GM12878 (cell line): ENCODE data around the gene CUL9. TPM values are rescaled to one million over a fixed set of nuclear protein-coding genes. Genes with fewer than 3 reads are reported as not detected.

Experiments used
- BACH1 ChIP-seq: fragments of 450-650 bp; IDR thresholded peaks from 2 replicates; pipeline ENCODE4 v1.6.1; 2017; ENCODE audit warnings: mild to moderate bottlenecking, borderline replicate concordance
- BCL11A ChIP-seq: IDR thresholded peaks from 2 replicates; pipeline ENCODE4 v1.6.1; 2011; ENCODE audit warnings: low read depth, low read length
- EGR1 ChIP-seq, 2 experiments: IDR thresholded peaks; 1 replicate in 1 of 2; 2 replicates in 1 of 2; pipeline ENCODE4 v1.6.1; 2011 to 2012; ENCODE audit warnings: low read depth in 2 of 2, low read length in 2 of 2, borderline replicate concordance in 1 of 2, mild to moderate bottlenecking in 1 of 2, moderate library complexity in 1 of 2
- FOXM1 ChIP-seq: IDR thresholded peaks from 2 replicates; pipeline ENCODE4 v1.6.1; 2012; ENCODE audit warnings: low read depth, mild to moderate bottlenecking, inconsistent platforms, low read length, moderate library complexity
- IKZF1 ChIP-seq: fragments of 450-650 bp; conservative IDR thresholded peaks from 2 replicates; pipeline ENCODE4 v1.6.1; 2017; ENCODE audit warnings: antibody characterized with exemption, mild to moderate bottlenecking
- NBN ChIP-seq: fragments of 450-650 bp; IDR thresholded peaks from 2 replicates; pipeline ENCODE4 v1.6.1; 2016
- NRF1 ChIP-seq: conservative IDR thresholded peaks from 2 replicates; pipeline ENCODE4 v1.6.1; 2011; ENCODE audit warnings: mild to moderate bottlenecking, low read depth, low read length, improper control_type of control experiment
- RB1 ChIP-seq: fragments of 450-650 bp; formaldehyde crosslinking; IDR thresholded peaks from 2 replicates; pipeline ENCODE4 v1.6.1; 2017; ENCODE audit warnings: mild to moderate bottlenecking, borderline replicate concordance
- RUNX3 ChIP-seq: IDR thresholded peaks from 2 replicates; pipeline ENCODE4 v1.6.1; 2012; ENCODE audit warnings: low read length, inconsistent platforms
- SPI1 ChIP-seq: IDR thresholded peaks from 2 replicates; pipeline ENCODE4 v1.6.1; 2011; ENCODE audit warnings: low read depth, mild to moderate bottlenecking, low read length, moderate library complexity, borderline replicate concordance; ENCODE audit not compliant: insufficient read depth
- WRNIP1 ChIP-seq: IDR thresholded peaks from 2 replicates; pipeline ENCODE4 v1.6.1; 2011; ENCODE audit warnings: low read depth, low read length, improper control_type of control experiment, borderline replicate concordance
- YY1 ChIP-seq: IDR thresholded peaks from 2 replicates; pipeline ENCODE4 v1.6.1; 2011; ENCODE audit warnings: low read depth, mild to moderate bottlenecking, low read length
- ZNF207 ChIP-seq: fragments of 450-650 bp; IDR thresholded peaks from 2 replicates; pipeline ENCODE4 v1.6.1; 2014; ENCODE audit warnings: antibody characterized with exemption, mild to moderate bottlenecking, borderline replicate concordance
- polyA plus RNA-seq, 11 experiments: library from polyadenylated mRNA; depleted of rRNA in 4 of 11; unstranded in 6 of 11; stranded (reverse) in 5 of 11; fragments of >200 nt; fragmentation: Nextera tagmentation in 4 of 11; fragmentation: Illumina TruSeq in 1 of 11; extraction: Ambion mirVana in 4 of 11; extraction: Trizol in 1 of 11; gene quantifications; 1 replicate in 1 of 11; 2 replicates in 10 of 11; pipeline versions ENCODE4 v1.2.1 to v1.2.3, GENCODE V29; 2011 to 2016; ENCODE audit warnings: inconsistent platforms in 2 of 11, missing spikeins in 2 of 11, low read depth in 1 of 11
- total RNA-seq, 4 experiments: library from RNA; depleted of rRNA in 3 of 4; stranded (reverse); fragments of >200 nt in 3 of 4; fragmentation: Illumina TruSeq in 1 of 4; extraction: Trizol in 1 of 4; gene quantifications; 2 replicates each; pipeline versions ENCODE4 v1.2.1 to v1.2.3, GENCODE V29; 2013 to 2021
- TF ChIP-seq, protein P1 (sequence below): fragments of 450-650 bp; formaldehyde crosslinking; IDR thresholded peaks from 2 replicates; pipeline ENCODE4 v1.5.0; 2022; ENCODE audit warnings: mild to moderate bottlenecking, missing genetic modification characterization
- TF ChIP-seq, protein P2 (sequence below): fragments of 150-350 bp; IDR thresholded peaks from 2 replicates; pipeline ENCODE4 v1.6.1; 2014; ENCODE audit warnings: mild to moderate bottlenecking, low read depth, low read length
- TF ChIP-seq, protein P3 (sequence below): fragments of 450-650 bp; IDR thresholded peaks from 2 replicates; pipeline ENCODE4 v1.6.1; 2018; ENCODE audit warnings: mild to moderate bottlenecking, low read depth, moderate library complexity; ENCODE audit not compliant: partially characterized antibody
- TF ChIP-seq, protein P4 (sequence below): fragments of 450-650 bp; formaldehyde crosslinking; IDR thresholded peaks from 2 replicates; pipeline ENCODE4 v1.4.0; 2020; ENCODE audit warnings: mild to moderate bottlenecking, moderate library complexity

CUL9 gene
- total and polyA plus RNA-seq, 10 of the 15 experiments (the other 5 are each of a cell fraction or from before 2014, with no cell fraction given), result 1.2 to 48.3 (median 17.2) TPM

DNA sequence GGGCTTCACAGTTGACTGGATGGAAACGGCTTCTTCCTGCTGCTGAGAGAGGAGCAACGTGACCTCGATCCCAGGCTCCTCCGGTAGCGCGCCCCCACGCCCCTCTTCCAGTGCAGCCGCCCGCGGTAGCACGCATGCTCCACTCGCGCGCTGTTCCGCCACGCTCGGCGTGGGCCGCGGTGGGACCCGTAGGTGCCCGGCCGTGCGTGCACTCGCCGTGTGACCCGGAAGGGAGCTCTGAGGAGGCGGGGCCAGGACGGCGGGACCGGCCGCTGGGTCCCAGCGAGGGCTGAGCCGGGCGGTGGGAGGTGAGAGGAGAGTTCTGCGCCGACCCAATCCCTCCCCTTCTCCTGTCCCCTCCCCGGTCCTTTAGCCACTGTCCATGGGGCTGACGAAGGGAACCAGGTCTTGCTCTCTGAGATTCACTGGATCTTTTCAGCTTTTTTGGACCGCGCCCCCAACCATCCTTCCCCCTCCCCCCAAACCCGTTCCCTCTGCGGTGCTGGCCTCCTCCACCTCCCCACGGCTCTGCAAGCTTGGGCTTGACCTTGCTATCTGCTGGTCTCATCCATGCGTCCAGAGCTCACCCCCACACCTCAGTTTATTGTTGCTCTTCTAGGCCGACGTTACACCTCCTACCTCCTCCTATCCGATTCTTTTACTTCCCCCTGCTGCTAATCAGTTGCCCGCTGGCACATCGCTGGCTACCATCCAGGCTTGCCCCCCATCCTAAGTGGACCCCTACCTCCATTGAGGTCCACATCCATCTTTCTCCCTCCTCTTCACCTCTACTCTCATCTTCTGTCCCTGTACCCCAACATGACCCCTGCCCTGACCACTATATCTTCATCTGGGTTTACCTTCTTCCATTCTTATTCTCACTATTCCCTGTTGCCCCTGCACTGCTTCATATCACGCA lies at the start of gene CUL9 (continued):
- TF ChIP-seq WRNIP1 (no peak), FOXM1 (no peak), NBN (peak; percentile 48; the same call in 1 of the 2 replicates), IKZF1 (peak; percentile 89), BCL11A (no peak), EGR1 (IDR thresholded peaks at IDR 0.05; ENCODE audit: borderline replicate concordance in 1 of 2, low read depth in 2 of 2, low read length in 2 of 2) (peak; percentile 41 to 58; a peak in 1 of 3 replicates), SPI1 (no peak), RB1 (peak; percentile 87; the same call in 1 of the 2 replicates), ZNF207 (peak; percentile 76), BACH1 (peak; percentile 95), NRF1 (peak; percentile 29; the same call in 1 of the 2 replicates), YY1 (peak; percentile 74; the same call in 1 of the 2 replicates), RUNX3 (peak; percentile 3; the same call in 1 of the 2 replicates)
- TF ChIP-seq, protein P1, sequence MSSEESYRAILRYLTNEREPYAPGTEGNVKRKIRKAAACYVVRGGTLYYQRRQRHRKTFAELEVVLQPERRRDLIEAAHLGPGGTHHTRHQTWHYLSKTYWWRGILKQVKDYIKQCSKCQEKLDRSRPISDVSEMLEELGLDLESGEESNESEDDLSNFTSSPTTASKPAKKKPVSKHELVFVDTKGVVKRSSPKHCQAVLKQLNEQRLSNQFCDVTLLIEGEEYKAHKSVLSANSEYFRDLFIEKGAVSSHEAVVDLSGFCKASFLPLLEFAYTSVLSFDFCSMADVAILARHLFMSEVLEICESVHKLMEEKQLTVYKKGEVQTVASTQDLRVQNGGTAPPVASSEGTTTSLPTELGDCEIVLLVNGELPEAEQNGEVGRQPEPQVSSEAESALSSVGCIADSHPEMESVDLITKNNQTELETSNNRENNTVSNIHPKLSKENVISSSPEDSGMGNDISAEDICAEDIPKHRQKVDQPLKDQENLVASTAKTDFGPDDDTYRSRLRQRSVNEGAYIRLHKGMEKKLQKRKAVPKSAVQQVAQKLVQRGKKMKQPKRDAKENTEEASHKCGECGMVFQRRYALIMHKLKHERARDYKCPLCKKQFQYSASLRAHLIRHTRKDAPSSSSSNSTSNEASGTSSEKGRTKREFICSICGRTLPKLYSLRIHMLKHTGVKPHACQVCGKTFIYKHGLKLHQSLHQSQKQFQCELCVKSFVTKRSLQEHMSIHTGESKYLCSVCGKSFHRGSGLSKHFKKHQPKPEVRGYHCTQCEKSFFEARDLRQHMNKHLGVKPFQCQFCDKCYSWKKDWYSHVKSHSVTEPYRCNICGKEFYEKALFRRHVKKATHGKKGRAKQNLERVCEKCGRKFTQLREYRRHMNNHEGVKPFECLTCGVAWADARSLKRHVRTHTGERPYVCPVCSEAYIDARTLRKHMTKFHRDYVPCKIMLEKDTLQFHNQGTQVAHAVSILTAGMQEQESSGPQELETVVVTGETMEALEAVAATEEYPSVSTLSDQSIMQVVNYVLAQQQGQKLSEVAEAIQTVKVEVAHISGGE (CRISPR knock-in tag), result no peak
- TF ChIP-seq, protein P2, sequence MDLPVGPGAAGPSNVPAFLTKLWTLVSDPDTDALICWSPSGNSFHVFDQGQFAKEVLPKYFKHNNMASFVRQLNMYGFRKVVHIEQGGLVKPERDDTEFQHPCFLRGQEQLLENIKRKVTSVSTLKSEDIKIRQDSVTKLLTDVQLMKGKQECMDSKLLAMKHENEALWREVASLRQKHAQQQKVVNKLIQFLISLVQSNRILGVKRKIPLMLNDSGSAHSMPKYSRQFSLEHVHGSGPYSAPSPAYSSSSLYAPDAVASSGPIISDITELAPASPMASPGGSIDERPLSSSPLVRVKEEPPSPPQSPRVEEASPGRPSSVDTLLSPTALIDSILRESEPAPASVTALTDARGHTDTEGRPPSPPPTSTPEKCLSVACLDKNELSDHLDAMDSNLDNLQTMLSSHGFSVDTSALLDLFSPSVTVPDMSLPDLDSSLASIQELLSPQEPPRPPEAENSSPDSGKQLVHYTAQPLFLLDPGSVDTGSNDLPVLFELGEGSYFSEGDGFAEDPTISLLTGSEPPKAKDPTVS, result no peak
- TF ChIP-seq, protein P3, sequence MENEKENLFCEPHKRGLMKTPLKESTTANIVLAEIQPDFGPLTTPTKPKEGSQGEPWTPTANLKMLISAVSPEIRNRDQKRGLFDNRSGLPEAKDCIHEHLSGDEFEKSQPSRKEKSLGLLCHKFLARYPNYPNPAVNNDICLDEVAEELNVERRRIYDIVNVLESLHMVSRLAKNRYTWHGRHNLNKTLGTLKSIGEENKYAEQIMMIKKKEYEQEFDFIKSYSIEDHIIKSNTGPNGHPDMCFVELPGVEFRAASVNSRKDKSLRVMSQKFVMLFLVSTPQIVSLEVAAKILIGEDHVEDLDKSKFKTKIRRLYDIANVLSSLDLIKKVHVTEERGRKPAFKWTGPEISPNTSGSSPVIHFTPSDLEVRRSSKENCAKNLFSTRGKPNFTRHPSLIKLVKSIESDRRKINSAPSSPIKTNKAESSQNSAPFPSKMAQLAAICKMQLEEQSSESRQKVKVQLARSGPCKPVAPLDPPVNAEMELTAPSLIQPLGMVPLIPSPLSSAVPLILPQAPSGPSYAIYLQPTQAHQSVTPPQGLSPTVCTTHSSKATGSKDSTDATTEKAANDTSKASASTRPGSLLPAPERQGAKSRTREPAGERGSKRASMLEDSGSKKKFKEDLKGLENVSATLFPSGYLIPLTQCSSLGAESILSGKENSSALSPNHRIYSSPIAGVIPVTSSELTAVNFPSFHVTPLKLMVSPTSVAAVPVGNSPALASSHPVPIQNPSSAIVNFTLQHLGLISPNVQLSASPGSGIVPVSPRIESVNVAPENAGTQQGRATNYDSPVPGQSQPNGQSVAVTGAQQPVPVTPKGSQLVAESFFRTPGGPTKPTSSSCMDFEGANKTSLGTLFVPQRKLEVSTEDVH, result no peak
- TF ChIP-seq, protein P4, sequence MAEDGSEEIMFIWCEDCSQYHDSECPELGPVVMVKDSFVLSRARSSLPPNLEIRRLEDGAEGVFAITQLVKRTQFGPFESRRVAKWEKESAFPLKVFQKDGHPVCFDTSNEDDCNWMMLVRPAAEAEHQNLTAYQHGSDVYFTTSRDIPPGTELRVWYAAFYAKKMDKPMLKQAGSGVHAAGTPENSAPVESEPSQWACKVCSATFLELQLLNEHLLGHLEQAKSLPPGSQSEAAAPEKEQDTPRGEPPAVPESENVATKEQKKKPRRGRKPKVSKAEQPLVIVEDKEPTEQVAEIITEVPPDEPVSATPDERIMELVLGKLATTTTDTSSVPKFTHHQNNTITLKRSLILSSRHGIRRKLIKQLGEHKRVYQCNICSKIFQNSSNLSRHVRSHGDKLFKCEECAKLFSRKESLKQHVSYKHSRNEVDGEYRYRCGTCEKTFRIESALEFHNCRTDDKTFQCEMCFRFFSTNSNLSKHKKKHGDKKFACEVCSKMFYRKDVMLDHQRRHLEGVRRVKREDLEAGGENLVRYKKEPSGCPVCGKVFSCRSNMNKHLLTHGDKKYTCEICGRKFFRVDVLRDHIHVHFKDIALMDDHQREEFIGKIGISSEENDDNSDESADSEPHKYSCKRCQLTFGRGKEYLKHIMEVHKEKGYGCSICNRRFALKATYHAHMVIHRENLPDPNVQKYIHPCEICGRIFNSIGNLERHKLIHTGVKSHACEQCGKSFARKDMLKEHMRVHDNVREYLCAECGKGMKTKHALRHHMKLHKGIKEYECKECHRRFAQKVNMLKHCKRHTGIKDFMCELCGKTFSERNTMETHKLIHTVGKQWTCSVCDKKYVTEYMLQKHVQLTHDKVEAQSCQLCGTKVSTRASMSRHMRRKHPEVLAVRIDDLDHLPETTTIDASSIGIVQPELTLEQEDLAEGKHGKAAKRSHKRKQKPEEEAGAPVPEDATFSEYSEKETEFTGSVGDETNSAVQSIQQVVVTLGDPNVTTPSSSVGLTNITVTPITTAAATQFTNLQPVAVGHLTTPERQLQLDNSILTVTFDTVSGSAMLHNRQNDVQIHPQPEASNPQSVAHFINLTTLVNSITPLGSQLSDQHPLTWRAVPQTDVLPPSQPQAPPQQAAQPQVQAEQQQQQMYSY (CRISPR knock-in tag), result no peak
